Activated CD4-positive, alpha-beta T cell treated with anti-CD3 and anti-CD28 coated beads, Interleukin-2, amount 10 ng/mL, durations not matched to agents 24 days and 14 days (primary cell): Measurements from ENCODE around the gene ATP1A4. TPM values are rescaled to one million over a fixed set of nuclear protein-coding genes. Genes with fewer than 3 reads are reported as not detected.

ENCODE experiments used
- DNase-seq: peaks from one replicate; pipeline ENCODE4 v3.0.0; 2022
- H3K27ac Mint-ChIP-seq: one replicate; pipeline ENCODE4 v1.8.0; 2022; ENCODE audit warnings: mild to moderate bottlenecking, mixed read lengths
- H3K27me3 Mint-ChIP-seq: one replicate; pipeline ENCODE4 v1.8.0; 2022; ENCODE audit warnings: mixed read lengths
- H3K36me3 Mint-ChIP-seq: one replicate; pipeline ENCODE4 v1.8.0; 2022; ENCODE audit warnings: low read depth, mild to moderate bottlenecking, mixed read lengths
- H3K4me1 Mint-ChIP-seq: one replicate; pipeline ENCODE4 v1.8.0; 2021; ENCODE audit warnings: mixed read lengths
- H3K4me3 Mint-ChIP-seq: one replicate; pipeline ENCODE4 v1.8.0; 2022; ENCODE audit warnings: mild to moderate bottlenecking, moderate library complexity, mixed read lengths
- H3K9me3 Mint-ChIP-seq: one replicate; pipeline ENCODE4 v1.8.0; 2021; ENCODE audit warnings: mixed read lengths
- intact Hi-C: fragments of 100-400 bp; cut with micrococcal nuclease; formaldehyde crosslinking; loops from one replicate; pipeline ENCODE4 v1.15.1; 2023
- total RNA-seq: library from RNA; stranded (reverse); gene quantifications from 2 replicates; pipeline ENCODE4 v1.2.3, GENCODE V29; 2022

Gene ATP1A4
- total RNA-seq, 1 donor from 2014 or later = not detected

GRCh38 chr1:160186729-160187128 lies 35.3 kb downstream of the ATP1A4 start:
- intact Hi-C loops = no loop called here
- H3K4me1 Mint-ChIP-seq = no peaks in the 10 kb centered on the region
- no peaks in the 10 kb centered on the region for H3K9me3 Mint-ChIP-seq
- DNase-seq = no peak
- H3K4me3 Mint-ChIP-seq = no peak overlapping the region
- H3K27me3 Mint-ChIP-seq = peaks cover 7% of the 10 kb centered on the region
- no peaks in the 10 kb centered on the region for H3K36me3 Mint-ChIP-seq
- no peak overlapping the region for H3K27ac Mint-ChIP-seq

- peaks cover 5% of the 10 kb centered on the region for H3K27me3 Mint-ChIP-seq
- DNase-seq = no peak
- H3K36me3 Mint-ChIP-seq = no peaks in the 10 kb centered on the region
- no peak overlapping the region for H3K27ac Mint-ChIP-seq
- H3K4me1 Mint-ChIP-seq = no peaks in the 10 kb centered on the region
- no peaks in the 10 kb centered on the region for H3K9me3 Mint-ChIP-seq
- intact Hi-C loops = no loop called here
- no peak overlapping the region for H3K4me3 Mint-ChIP-seq
Measured at GRCh38 chr1:160187407-160187806, 36.0 kb downstream of the ATP1A4 start.

GRCh38 chr1:160188341-160188740 lies 36.9 kb downstream of the ATP1A4 start:
- Mint-ChIP-seq H3K36me3 (no peaks in the 10 kb centered on the region), H3K9me3 (no peaks in the 10 kb centered on the region), H3K27me3 (peaks cover 2% of the 10 kb centered on the region)

GRCh38 chr1:160189649-160190625 lies 38.5 kb downstream of the ATP1A4 start, which contains the start of gene CASQ1:
TSS of gene CASQ1 (plus strand) at chr1:160190575. CDS start at chr1:160190752, 177 bp downstream.
- H3K9me3 Mint-ChIP-seq = no peaks in the 10 kb centered on the region
- DNase-seq = no peak
- no peak within 1 kb of the TSS for H3K27ac Mint-ChIP-seq
- no peak within 1 kb of the TSS for H3K4me3 Mint-ChIP-seq
- intact Hi-C loops = loop anchor here (5.0 kb wide), 1 partner anchor 37 kb away; no protein-coding TSS in a partner anchor
- H3K27me3 Mint-ChIP-seq = no peaks in the 10 kb centered on the region
- H3K4me1 Mint-ChIP-seq = no peaks in the 10 kb centered on the region
- H3K36me3 Mint-ChIP-seq = no peaks in the 10 kb centered on the region

More at GRCh38 chr1:160188341-160188740, 36.9 kb downstream of the ATP1A4 start:
- no peaks in the 10 kb centered on the region for H3K4me1 Mint-ChIP-seq
- H3K4me3 Mint-ChIP-seq = no peak overlapping the region
- no peak for DNase-seq
- intact Hi-C loops = no loop called here
- H3K27ac Mint-ChIP-seq = no peak overlapping the region

GRCh38 chr1:160191756-160192155 lies 40.4 kb downstream of the ATP1A4 start:
- H3K4me3 Mint-ChIP-seq = no peak overlapping the region
- no peaks in the 10 kb centered on the region for H3K9me3 Mint-ChIP-seq
- no peaks in the 10 kb centered on the region for H3K27me3 Mint-ChIP-seq

GRCh38 chr1:160192234-160192633 lies 40.8 kb downstream of the ATP1A4 start:
- DNase-seq = no peak
- Mint-ChIP-seq H3K36me3 (no peaks in the 10 kb centered on the region), H3K9me3 (no peaks in the 10 kb centered on the region), H3K27ac (no peak overlapping the region), H3K4me1 (no peaks in the 10 kb centered on the region), H3K4me3 (no peak overlapping the region), H3K27me3 (no peaks in the 10 kb centered on the region)
- intact Hi-C loops = loop anchor here (2.0 to 5.0 kb wide), 2 partner anchors 35 to 185 kb away; no protein-coding TSS in a partner anchor

More at GRCh38 chr1:160191756-160192155, 40.4 kb downstream of the ATP1A4 start:
- H3K4me1 Mint-ChIP-seq = no peaks in the 10 kb centered on the region
- intact Hi-C loops = loop anchor here (2.0 to 5.0 kb wide), 2 partner anchors 36 to 185 kb away; no protein-coding TSS in a partner anchor
- DNase-seq = no peak
- no peak overlapping the region for H3K27ac Mint-ChIP-seq
- H3K36me3 Mint-ChIP-seq = no peaks in the 10 kb centered on the region

GRCh38 chr1:160193091-160193819 lies 41.9 kb downstream of the ATP1A4 start:
- H3K9me3 Mint-ChIP-seq = no peaks in the 10 kb centered on the region
- H3K4me3 Mint-ChIP-seq = no peak overlapping the region
- intact Hi-C loops = loop anchor here (1.0 to 5.0 kb wide), 5 partner anchors 11 to 184 kb away; no protein-coding TSS in a partner anchor
- H3K27ac Mint-ChIP-seq = no peak overlapping the region
- DNase-seq = peak; percentile 94
- no peaks in the 10 kb centered on the region for H3K4me1 Mint-ChIP-seq
- no peaks in the 10 kb centered on the region for H3K36me3 Mint-ChIP-seq
- no peaks in the 10 kb centered on the region for H3K27me3 Mint-ChIP-seq

- no peak for DNase-seq
- Mint-ChIP-seq H3K36me3 (no peaks in the 10 kb centered on the region), H3K4me3 (no peak overlapping the region), H3K9me3 (no peaks in the 10 kb centered on the region), H3K4me1 (no peaks in the 10 kb centered on the region), H3K27ac (no peak overlapping the region), H3K27me3 (no peaks in the 10 kb centered on the region)
- intact Hi-C loops = loop anchor here (1.0 to 5.0 kb wide), 5 partner anchors 10 to 183 kb away; no protein-coding TSS in a partner anchor
Measured at GRCh38 chr1:160193832-160194736, 42.7 kb downstream of the ATP1A4 start.

GRCh38 chr1:160194737-160195059 lies 43.3 kb downstream of the ATP1A4 start:
- no peak overlapping the region for H3K4me3 Mint-ChIP-seq
- H3K36me3 Mint-ChIP-seq = no peaks in the 10 kb centered on the region
- H3K9me3 Mint-ChIP-seq = no peaks in the 10 kb centered on the region
- no peaks in the 10 kb centered on the region for H3K27me3 Mint-ChIP-seq
- H3K27ac Mint-ChIP-seq = no peak overlapping the region
- H3K4me1 Mint-ChIP-seq = no peaks in the 10 kb centered on the region
- intact Hi-C loops = loop anchor here (5.0 kb wide), 1 partner anchor 33 kb away; no protein-coding TSS in a partner anchor
- no peak for DNase-seq

- Mint-ChIP-seq H3K4me3 (no peak overlapping the region), H3K27ac (no peak overlapping the region), H3K36me3 (no peaks in the 10 kb centered on the region), H3K27me3 (no peaks in the 10 kb centered on the region), H3K4me1 (no peaks in the 10 kb centered on the region), H3K9me3 (no peaks in the 10 kb centered on the region)
- no peak for DNase-seq
- intact Hi-C loops = no loop called here
Measured at GRCh38 chr1:160196143-160196542, 44.7 kb downstream of the ATP1A4 start.

- no peak for DNase-seq
- no peaks in the 10 kb centered on the region for H3K27me3 Mint-ChIP-seq
- no peaks in the 10 kb centered on the region for H3K4me1 Mint-ChIP-seq
- H3K27ac Mint-ChIP-seq = no peak overlapping the region
- no peak overlapping the region for H3K4me3 Mint-ChIP-seq
- intact Hi-C loops = no loop called here
- no peaks in the 10 kb centered on the region for H3K9me3 Mint-ChIP-seq
- H3K36me3 Mint-ChIP-seq = no peaks in the 10 kb centered on the region
Measured at GRCh38 chr1:160197231-160197630, 45.8 kb downstream of the ATP1A4 start.

GRCh38 chr1:160200786-160201185 lies 49.4 kb downstream of the ATP1A4 start:
- no peaks in the 10 kb centered on the region for H3K27me3 Mint-ChIP-seq
- H3K9me3 Mint-ChIP-seq = no peaks in the 10 kb centered on the region
- no peak overlapping the region for H3K27ac Mint-ChIP-seq
- intact Hi-C loops = no loop called here
- no peak for DNase-seq
- no peak overlapping the region for H3K4me3 Mint-ChIP-seq
- peaks cover 11% of the 10 kb centered on the region for H3K4me1 Mint-ChIP-seq
- H3K36me3 Mint-ChIP-seq = no peaks in the 10 kb centered on the region
